ENCODE data around the gene VSTM5.

VSTM5 gene

DNA sequence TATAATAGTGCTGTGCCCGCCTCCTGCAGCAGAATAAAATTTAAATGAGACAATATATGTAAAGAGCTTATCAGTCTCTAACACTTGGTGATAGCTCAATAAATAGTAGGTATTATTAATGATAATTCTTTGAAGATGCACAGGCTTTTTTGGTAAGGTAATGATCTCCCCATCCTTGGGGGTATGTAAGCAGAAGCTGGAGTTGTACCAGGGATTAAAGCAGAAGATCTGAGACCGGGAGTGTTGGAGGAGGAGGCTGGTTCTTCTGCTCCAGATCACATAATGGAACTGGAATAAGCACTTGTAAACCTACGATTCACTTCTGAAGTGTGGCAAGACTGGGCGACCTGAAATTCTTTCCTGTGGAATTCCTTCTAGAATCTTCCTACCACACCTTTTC is 8.4 kb downstream of the VSTM5 start:
- no peak for DNase-seq (ENCODE audit: low read depth)

DNA sequence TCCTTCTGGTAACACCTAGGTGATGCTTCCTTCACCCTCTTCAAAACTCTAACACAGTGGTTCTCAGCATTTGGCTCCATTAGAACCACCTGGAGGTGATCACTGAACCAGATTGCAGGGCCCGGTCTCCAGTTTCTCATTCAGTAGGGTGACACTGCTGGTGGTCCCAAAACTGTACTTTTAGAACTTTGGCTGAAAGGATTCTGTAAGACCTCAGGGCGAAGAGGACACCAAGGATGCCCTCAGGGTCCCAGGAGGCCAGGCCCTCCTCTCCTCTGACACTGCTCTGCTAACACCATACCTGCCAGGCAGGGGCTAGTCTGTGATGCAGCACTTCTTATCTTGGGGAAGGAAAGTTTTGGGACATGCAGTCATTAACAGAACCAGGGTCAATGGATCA is 9.0 kb downstream of the VSTM5 start:
- DNase-seq (ENCODE audit: low read depth) = no peak

DNA sequence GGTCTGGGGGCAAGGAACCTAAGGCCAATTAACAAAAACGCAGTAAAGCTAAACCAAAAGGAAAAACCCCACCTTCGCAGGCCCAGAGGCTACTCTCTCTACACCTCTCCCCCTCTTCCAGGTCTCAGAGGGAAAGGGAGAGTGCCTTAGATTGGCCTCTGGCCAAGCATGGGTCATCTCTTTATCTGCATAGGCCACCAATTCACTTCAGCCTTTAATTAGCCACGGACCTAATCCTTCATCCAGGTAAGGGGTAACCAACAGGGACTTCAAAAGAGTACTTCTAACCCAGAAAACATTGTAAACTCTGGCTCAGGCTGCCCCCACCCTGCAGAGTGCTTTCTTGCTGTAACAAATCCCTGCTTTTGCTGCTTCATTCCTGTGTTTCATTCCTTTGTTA is 9.4 kb downstream of the VSTM5 start:
- no peak for DNase-seq (ENCODE audit: low read depth)

DNA sequence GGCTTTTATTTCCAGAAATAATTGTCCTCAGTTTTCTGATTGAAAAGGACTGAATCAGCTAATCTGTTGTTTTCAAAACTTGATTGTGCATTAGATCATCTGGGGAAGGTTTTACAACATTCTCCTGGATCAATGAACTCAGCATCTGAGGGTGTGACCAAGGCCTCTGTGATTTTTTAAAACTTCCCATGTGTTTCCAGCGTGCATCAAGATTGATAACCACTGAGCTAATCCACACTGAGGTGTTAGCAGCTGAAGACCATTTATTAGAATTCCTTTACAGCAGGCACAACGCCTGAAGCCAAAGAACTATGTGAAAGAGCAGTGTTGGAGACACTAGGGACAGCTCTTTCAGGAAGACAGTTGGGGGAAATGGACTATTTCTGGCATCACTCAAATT is 10.2 kb downstream of the VSTM5 start:
- no peak for DNase-seq (ENCODE audit: low read depth)

DNA sequence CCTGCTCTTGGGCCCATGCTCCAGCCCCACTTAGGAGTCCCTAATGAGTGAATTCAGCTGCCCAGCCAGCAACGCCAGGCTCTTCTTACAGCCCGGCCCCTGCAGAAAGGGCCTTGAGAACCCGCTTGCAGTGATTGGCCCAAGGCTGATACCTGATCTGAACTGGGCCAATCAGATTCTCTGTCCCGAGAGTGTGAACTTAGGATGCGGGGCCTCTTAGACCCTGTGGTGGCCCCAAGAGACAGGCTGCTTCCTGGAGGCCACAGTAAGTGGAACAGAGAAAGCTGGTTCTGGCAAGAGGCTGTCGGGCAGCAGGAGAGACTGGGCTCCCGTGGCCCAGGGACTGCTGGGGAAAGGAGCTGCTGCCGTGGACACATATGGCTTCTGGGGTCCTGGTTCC is 11.5 kb downstream of the VSTM5 start:
- no peak for DNase-seq (ENCODE audit: low read depth)

DNA sequence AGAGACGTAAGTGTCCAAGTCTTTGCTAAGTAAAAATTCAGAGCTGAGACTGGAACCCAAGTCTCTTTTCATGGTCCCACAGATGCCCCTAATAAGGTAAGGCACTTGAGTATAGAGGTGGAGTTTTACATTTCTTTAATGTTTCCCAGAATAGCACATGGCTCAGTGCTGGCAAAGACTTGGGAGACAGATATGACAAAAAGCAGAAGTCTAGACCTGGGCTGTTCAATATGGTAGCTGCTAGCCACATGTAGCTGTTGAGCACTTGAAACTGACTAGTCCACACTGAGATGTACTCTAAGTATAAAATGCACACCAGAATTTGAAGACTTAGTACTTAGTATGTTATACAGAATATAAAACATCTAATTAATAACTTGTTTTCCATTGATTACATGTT is 17.6 kb downstream of the VSTM5 start:
- DNase-seq (ENCODE audit: low read depth) = no peak

DNA sequence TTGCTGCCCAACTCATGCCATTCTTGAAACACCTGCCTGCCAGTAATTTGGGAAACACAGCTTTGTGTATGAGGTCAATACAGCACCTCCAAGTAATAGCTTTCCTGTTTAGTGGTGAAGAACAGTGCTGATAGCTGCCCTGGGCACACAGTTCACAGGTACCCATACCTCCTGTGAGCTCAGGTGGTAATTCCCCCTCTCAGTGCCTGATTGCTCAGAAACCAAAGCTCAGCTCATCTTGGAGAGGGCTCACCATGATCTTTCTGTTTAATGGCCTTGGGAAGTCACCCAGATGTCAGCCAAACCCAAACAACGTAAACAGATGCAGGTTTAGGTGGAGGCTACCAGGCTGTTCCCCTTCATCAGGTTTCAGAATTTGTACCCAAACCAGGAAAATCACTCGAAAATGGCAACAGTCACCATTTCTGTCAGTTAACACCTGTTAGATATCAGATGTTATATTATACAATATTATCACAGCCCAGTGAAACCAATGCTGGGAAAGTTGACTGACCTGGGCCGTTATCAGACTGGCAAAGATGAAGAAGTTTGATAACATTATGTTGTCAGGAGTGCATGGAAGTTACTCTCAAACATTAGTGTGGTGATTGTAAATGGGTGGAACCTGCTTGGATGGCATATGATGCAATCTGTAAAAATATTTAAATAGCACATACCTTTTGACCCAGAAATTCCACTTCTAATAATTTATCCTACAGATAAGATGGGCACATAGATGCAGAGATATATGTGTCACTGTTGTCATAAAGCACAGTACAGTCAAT is 18.9 kb downstream of the VSTM5 start:
- DNase-seq (ENCODE audit: low read depth) = no peak

DNA sequence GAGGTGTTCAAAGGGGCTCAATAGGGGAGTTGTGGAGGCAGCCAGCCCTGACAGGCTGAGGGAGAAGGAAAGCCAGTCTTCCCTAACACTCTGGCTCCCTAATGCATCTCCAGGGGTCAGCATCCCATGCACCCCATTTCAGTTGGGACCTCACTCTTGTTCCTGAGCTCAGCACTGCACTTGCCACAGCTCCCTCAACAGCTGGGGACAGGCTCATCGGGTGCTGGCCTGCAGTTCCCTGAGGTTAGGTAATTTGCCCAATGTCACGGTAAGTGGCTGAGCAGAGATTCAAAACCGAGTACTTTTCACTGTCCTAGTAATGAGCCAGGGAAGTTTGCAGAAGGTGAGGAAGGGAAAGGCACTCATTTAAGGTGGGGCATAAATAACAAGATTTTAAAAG is 20.8 kb downstream of the VSTM5 start:
- DNase-seq (ENCODE audit: low read depth) = no peak

DNA sequence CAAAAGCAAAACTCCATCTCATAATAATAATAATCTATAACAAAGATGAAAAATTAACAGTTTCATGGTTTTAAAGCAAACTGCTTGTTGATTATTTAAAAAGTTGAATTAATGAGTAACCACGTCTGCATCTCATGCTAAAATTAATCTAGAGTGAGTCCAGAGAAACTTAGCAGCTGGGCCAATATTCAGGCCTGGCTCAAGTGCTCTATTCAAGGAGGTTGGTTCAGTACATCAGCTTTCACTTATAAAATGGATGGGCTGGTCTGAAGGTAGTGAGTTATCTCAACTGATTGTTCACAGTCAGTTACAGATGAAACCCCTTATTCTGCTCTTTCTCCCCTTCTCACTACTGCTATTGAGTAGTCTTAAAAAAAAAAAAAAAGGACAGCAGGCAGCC is 23.1 kb downstream of the VSTM5 start:
- no peak for DNase-seq (ENCODE audit: low read depth)

DNA sequence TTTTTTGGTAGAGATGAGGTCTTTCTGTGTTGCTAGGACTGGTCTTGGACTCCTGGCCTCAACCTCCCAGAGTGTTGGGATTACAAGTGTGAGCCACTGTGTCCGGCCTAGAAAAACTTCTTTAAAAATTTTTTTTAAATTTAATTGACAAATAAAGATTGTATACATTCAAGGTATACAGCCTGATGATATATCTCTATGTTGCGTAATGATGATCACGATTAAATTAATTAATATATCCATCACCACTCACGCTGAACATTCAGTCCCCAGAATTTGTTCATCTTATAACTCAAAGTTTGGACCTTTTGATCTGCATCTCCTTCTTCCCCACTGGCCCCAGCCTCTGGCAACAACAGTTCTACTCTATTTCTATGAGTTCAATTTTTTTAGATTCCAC is 27.2 kb downstream of the VSTM5 start:
- no peak for DNase-seq (ENCODE audit: low read depth)

DNA sequence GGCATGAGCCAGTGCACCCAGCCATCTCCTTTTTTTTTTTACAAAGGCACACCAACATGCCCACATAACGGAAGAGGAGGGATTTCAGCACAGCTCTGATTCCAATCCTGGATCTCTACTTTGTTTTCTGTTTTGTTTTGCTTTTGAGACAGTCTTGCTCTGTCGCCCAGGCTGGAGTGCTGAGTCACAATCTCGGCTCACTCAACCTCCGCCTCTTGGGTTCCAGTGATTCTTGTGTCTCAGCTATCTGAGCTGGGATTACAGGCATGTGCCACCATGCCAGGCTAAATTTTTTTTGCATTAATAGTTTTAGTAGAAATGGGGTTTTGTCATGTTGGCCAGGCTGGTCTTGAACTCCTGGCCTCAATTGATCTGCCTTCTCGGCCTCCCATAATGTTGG is 28.1 kb downstream of the VSTM5 start:
- no peak for DNase-seq (ENCODE audit: low read depth)

DNA sequence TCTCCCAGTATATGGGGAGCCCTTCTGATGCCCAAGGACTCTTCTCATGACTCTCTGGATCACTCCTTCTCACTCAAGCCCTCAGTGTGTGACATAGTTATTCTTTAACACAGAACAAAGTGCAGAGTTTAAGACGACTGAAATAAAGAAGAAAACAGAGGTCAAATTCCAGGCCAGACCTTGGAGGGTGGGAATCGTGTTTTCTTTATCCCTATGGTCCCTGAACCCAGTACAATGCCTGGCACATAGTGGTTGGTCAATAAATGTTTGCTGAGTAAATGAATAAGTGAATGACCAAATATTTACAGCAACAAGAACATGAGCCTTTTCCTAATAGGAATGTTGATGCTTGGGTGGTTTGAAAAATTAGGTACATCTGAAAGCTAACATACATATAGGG is 28.8 kb downstream of the VSTM5 start:
- DNase-seq (ENCODE audit: low read depth) = no peak

DNA sequence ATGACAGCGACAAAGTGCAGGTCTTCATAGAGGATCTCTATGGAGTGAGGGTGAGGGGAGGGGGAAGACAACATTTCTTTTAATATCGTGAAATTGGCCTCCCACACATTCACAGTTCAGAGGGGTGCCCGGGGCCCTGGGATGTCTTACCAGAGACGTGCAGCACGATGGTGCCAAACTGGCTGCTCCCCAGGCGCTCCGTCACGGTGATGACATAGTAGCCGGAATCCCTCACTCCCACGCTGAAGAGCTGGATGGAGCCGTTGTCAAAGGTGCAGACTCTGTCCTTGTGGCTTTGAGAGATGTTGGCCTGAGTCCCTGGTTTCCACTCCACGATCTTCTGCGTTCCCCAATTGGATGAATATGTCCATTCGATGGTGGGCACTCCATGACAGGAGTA is 29.6 kb downstream of the VSTM5 start:
- no peak for DNase-seq (ENCODE audit: low read depth)

DNA sequence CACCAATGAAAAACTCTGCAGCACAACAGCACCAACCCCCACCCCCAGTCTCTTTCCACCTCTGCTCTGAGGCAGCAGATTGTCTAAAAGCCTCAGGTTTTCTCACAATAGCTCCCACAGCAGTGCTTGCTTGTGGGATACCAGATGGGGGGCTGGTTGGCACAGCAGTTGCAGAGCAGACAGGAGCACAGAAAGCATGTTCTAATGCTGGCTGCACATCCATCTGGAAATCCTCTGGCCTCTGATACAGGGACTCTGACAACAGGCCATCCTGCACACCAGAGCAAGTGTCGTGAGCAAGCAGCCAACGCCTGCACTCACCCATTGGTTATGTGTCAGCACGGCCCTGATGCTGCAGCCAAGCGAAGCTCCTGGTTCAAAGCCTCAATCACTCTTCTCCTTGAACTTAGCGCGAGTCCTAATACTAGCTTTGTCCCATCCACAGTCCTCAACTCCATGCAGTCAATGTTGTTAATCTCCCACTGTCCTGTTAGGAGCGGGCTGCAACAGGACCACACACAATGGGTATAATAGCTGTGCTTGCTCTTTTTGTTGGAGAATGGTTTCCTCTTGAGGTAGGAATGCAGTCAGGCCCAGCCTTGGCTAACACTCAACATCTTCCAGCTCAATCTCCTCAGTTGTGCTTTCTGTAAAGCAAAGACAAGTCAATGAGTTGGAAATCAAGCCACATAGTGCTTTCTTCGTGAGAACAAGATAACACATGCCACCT is 30.3 kb downstream of the VSTM5 start:
- DNase-seq (ENCODE audit: low read depth) = no peak

DNA sequence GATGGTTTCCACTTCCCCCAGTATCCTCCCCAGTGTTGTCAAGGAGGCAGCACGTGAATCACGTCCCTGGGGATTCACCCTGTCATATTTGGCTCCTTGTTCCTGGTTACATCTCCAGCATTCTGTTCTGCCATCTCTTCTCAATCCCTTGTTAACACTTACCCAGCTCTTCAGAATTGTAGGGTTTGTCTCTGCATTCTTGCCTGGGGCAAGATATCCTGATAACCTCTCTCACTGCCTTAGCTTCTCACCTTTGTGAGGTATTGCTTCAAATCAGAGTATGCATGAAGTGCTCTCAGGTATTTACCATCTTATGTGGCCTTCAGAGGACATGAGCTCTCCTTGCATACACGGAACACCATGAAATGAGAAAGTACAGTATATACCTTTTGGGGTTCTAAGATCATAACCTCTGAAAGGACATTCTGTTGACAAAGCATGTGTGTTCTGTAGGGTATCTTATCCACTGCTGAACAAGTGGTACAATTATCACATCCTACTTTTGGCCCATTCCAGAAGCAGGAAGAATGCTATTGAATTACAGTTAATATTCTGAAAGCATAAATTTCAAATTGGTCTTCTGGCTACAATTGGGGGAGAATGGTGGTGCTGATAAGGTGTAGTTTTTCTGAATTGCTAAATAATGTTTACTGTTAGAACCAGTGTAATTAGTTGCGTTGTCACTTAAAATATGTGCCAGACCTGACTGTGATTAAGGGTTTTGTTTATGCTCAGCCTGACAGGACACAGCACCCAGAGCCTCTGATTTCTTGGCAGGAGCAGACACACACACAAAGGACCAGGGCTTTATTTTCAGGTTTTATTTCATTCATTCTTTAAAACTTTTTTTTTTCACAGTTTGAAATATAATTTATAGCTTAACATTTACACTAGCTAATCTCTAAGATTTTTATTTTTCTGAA is 32.7 kb downstream of the VSTM5 start:
- DNase-seq (ENCODE audit: low read depth) = no peak

DNA sequence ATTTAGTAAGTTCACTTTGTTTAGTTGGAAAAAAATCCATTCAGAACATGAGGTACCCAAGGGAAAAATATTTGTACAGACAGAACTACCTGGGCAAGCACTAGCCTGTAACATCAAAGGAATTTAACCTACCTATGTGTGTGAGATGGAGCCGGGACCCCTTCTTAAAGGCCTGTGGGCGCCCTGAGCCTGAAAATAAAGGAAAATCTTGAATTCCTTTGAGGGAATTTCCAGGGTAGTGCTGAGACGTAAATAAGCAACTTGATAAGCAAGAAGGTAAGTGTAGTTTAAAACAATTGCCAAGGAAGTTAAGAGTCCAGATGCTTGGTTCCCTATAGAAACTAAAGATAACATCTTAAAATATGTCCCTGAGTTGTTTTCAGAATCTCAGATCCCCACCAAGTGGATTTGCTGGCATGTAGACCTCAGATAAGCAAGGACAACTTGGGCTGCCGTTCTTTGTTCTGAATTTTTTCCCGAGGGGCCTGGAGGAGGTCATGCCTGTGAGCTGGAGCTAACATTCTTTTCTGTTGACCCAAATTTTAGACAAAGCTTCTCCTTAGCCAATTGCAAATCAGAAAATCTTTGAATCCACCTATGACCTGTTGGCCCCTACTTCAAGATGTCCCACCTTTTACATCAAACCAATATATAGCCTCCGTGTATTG is 35.3 kb downstream of the VSTM5 start:
- no peak for DNase-seq (ENCODE audit: low read depth)

DNA sequence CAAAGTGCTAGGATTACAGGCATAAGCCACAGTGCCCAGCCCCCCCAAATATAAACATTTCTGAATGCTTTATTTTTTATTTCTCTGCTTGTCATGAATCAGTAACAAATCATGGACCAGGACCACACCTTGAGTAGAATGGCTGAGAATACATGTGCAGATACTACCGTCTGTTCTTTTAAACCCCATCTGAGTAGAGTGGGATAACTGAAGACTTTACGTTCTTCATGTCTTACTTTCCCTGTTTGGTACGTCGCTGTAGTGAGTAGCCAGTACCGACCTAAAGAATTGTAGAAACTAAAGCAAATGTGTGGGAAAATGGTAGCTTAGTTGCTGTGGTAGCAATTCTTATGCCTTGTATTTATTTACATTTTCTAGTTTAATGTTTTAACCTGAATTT is 36.4 kb downstream of the VSTM5 start:
- DNase-seq (ENCODE audit: low read depth) = no peak

DNA sequence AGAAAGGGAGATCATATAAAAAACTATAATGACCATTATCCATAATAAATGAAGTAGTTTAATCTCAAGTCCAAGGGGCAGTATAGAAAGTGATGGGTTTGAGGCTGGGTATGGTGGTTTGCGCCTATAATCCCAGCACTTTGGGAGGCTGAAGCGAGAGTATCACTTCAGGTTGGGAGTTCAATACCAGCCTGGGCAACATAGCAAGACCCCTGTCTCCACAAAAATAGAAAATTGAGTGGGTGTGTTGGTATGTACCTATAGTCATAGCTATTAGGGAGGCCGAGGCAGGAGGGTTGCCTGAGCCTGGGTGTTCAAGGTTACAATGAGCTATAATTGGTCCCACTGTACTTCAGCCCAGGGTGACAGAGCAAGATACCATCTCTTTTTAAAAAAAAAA is 42.4 kb downstream of the VSTM5 start:
- DNase-seq (ENCODE audit: low read depth) = no peak

DNA sequence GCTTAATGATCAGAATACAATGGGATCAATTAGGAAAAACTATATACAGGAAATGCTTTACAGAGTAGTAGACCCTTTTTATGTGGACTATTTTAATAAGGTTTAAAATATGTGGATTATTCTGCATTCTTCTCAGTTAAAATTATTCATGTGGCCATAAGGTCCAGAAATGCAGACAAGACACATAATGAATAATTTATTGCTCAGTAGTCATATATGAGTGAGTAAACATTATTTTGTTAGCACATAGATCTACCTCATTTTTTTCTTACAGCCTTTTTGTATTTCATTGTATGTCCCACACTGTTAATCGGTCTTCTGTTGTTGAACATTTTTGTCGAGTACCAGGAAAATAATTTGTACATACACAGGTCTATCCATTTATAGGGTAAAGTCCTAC is 45.5 kb downstream of the VSTM5 start:
- no peak for DNase-seq (ENCODE audit: low read depth)

DNA sequence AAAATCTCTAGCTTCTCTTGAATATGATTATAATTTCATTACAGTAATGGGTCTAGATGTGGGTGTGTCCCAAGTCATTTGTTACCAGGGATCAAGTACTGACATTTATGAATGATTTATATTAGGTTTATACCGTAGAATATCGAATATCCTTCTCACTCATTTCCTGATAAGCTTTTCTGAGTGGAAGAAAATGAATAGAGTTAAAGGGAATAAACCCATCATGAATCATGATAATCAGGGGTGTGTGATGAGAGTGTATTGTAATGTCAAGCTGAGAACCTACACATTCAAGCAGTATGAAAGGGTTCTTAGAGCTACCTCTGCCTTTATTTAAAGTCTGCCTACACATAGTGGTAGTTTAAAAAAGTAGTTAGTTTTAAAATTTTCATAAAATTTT is 49.1 kb downstream of the VSTM5 start:
- no peak for DNase-seq (ENCODE audit: low read depth)

DNA sequence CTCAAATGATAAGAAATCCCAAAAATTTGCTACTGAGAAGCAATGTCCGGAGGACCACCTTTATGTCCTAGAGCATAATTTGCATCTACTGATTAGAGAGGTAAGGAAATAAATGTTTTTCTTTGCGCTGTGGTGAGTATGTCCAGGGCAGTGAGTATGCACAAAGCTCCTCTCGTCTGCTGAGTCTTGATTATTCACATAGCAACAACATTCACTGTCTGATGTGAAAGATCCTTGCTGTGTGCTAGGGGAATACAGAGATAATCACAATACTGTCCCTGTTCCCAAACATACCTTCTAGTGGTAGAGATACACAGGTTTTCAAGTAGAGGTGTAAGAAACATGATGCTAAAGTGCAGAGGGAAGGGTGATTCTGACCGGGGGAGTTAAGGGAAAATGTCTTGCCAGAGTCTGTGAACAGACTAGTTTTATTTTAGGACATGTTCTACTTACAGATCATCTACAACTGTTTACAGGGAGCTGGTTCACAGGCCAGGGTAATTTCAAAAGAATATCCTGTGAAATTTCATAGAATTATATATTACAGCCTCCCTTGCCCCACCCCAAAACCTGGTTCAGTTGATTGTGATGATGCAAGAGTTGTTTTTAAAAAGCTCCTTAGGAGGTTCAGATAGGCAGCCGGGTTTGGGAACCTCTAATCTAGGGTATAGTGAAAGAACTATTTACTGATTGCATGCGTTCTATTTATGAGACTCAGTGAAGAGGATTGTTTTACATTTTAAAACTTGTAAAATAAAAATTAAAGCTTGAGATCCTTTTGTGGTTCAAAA is 53.8 kb downstream of the VSTM5 start:
- DNase-seq (ENCODE audit: low read depth) = no peak

Measured in activated T-helper 9 cell treated with anti-CD3 and anti-CD28 coated beads, Interleukin-2, amount 50 U/mL, for 16 hours (primary cell).